SK-N-SH (cell line): ENCODE data around the gene CPNE7. TPM values are rescaled to one million over a fixed set of nuclear protein-coding genes. Genes with fewer than 3 reads are reported as not detected.

Experiments
- CTCF ChIA-PET: fragments of 300-600, 350-600 bp; formaldehyde crosslinking; extraction: SDS; loops from one replicate; lab custom pipeline; 2021; lab: Yijun Ruan, JAX
- POLR2A ChIA-PET: fragments of 350-600 bp; sonication (Branson Sonifier 250); formaldehyde crosslinking; extraction: SDS; loops from one replicate; lab custom pipeline; 2020; ENCODE audit warnings: antibody characterized with exemption, inconsistent platforms; lab: Yijun Ruan, JAX
- DNase-seq: peaks from one replicate; pipeline ENCODE4 v3.0.0; 2012
- H2AFZ ChIP-seq: fragments of 200-600 bp; sonication (generic); 2 replicates; pipeline ENCODE4 v1.8.1; 2016; ENCODE audit warnings: antibody characterized with exemption, mild to moderate bottlenecking, low read depth
- H3F3A ChIP-seq: fragments of 200-600 bp; sonication (generic); replicated peaks from 2 replicates; pipeline ENCODE3; 2016; ENCODE audit warnings: antibody characterized with exemption, mild to moderate bottlenecking; ENCODE audit not compliant: insufficient read depth
- H3K27ac ChIP-seq, 2 experiments: fragments of 200-500 bp in 1 of 2; fragments of 200-600 bp in 1 of 2; sonication (Bioruptor generic) in 1 of 2; sonication (generic), shearing (Covaris generic) in 1 of 2; 2 replicates each; pipeline versions ENCODE4 v1.5.1 to v1.6.1; 2014 to 2016; ENCODE audit warnings: low read depth in 2 of 2, inconsistent platforms in 1 of 2, low read length in 1 of 2, mild to moderate bottlenecking in 1 of 2, mixed read lengths in 1 of 2
- H3K27me3 ChIP-seq: fragments of 200-600 bp; sonication (generic), shearing (Covaris generic); 2 replicates; pipeline ENCODE4 v1.6.1; 2016; ENCODE audit warnings: mixed run types; ENCODE audit not compliant: insufficient read depth
- H3K36me3 ChIP-seq, 2 experiments: fragments of 200-500 bp in 1 of 2; fragments of 200-600 bp in 1 of 2; sonication (Bioruptor generic) in 1 of 2; sonication (generic) in 1 of 2; replicated peaks in 1 of 2; 2 replicates each; pipeline versions ENCODE3 to v1.5.1; 2014 to 2016; ENCODE audit warnings: low read length in 1 of 2, mild to moderate bottlenecking in 1 of 2; ENCODE audit not compliant: insufficient read depth in 2 of 2, control insufficient read depth in 1 of 2
- H3K4me1 ChIP-seq, 2 experiments: fragments of 200-500 bp in 1 of 2; fragments of 200-600 bp in 1 of 2; sonication (Bioruptor generic) in 1 of 2; sonication (generic), shearing (Covaris generic) in 1 of 2; 2 replicates each; pipeline versions ENCODE4 v1.5.1 to v1.6.1; 2014 to 2016; ENCODE audit warnings: low read depth in 1 of 2, low read length in 1 of 2, mixed run types in 1 of 2; ENCODE audit not compliant: insufficient read depth in 2 of 2, control insufficient read depth in 1 of 2
- H3K4me2 ChIP-seq: fragments of 200-600 bp; sonication (generic), shearing (Covaris generic); 2 replicates; pipeline ENCODE4 v1.6.1; 2017; ENCODE audit warnings: mixed run types
- H3K4me3 ChIP-seq, 2 experiments: fragments of 200-500 bp in 1 of 2; fragments of 200-600 bp in 1 of 2; sonication (Bioruptor generic) in 1 of 2; sonication (generic), shearing (Covaris generic) in 1 of 2; 2 replicates each; pipeline versions ENCODE4 v1.5.1 to v1.8.1; 2014 to 2016; ENCODE audit warnings: low read depth in 2 of 2, inconsistent platforms in 1 of 2, low read length in 1 of 2, mild to moderate bottlenecking in 1 of 2, mixed read lengths in 1 of 2, moderate library complexity in 1 of 2
- H3K79me2 ChIP-seq: fragments of 200-600 bp; sonication (generic); 2 replicates; pipeline ENCODE4 v1.8.1; 2017; ENCODE audit warnings: mild to moderate bottlenecking; ENCODE audit not compliant: insufficient read depth
- H3K9ac ChIP-seq: fragments of 200-600 bp; sonication (generic); 2 replicates; pipeline ENCODE4 v1.6.1; 2017; ENCODE audit warnings: mixed run types
- H3K9me2 ChIP-seq: fragments of 200-600 bp; sonication (generic); 2 replicates; pipeline ENCODE4 v1.6.1; 2017; ENCODE audit warnings: mixed run types
- H3K9me3 ChIP-seq: fragments of 200-600 bp; sonication (generic); 2 replicates; pipeline ENCODE4 v1.6.1; 2017; ENCODE audit warnings: mixed run types, mild to moderate bottlenecking, moderate library complexity
- H4K20me1 ChIP-seq: fragments of 200-600 bp; sonication (generic); 2 replicates; pipeline ENCODE4 v1.6.1; 2017; ENCODE audit warnings: mild to moderate bottlenecking, mixed run types; ENCODE audit not compliant: insufficient read depth
- FOSL2 ChIP-seq: IDR thresholded peaks from 2 replicates; pipeline ENCODE4 v1.4.0; 2012; ENCODE audit warnings: low read depth, mild to moderate bottlenecking, moderate library complexity, borderline replicate concordance
- FOXJ3 ChIP-seq: sonication (generic); formaldehyde crosslinking; IDR thresholded peaks from 2 replicates; pipeline ENCODE4 v1.5.1; 2020; ENCODE audit warnings: mild to moderate bottlenecking, missing genetic modification reagents
- RFX5 ChIP-seq: IDR thresholded peaks from 2 replicates; pipeline ENCODE4 v1.6.1; 2012; ENCODE audit warnings: mild to moderate bottlenecking, improper control_type of control experiment, low read length
- RXRA ChIP-seq: IDR thresholded peaks from 2 replicates; pipeline ENCODE4 v1.4.0; 2012; ENCODE audit warnings: low read depth, mild to moderate bottlenecking, borderline replicate concordance
- SIN3A ChIP-seq: IDR thresholded peaks from 2 replicates; pipeline ENCODE4 v1.6.1; 2012; ENCODE audit warnings: low read depth, mild to moderate bottlenecking, low read length, moderate library complexity, borderline replicate concordance
- TAF1 ChIP-seq: IDR thresholded peaks from 2 replicates; pipeline ENCODE4 v1.6.1; 2012; ENCODE audit warnings: low read depth, mild to moderate bottlenecking, low read length, moderate library complexity, borderline replicate concordance
- USF2 ChIP-seq: fragments of 150-350 bp; IDR thresholded peaks from 2 replicates; pipeline ENCODE4 v1.6.1; 2017; ENCODE audit warnings: antibody characterized with exemption, low read length, low read depth, borderline replicate concordance
- WGBS: methylation state at CpG from one replicate; pipeline ENCODE4 v1.1.6; 2017; ENCODE audit warnings: low lambda C conversion rate; 5-methylcytosine and 5-hydroxymethylcytosine counted together
- polyA plus RNA-seq, 3 experiments: library from polyadenylated mRNA; depleted of rRNA; stranded (reverse); fragments of >200 nt; gene quantifications; 2 replicates each; pipeline ENCODE4 v1.2.3, GENCODE V29; 2012
- TF ChIP-seq, protein P1 (sequence below): fragments of 150-350 bp; IDR thresholded peaks from 2 replicates; pipeline ENCODE4 v1.6.1; 2016; ENCODE audit warnings: mild to moderate bottlenecking, low read depth, low read length
- TF ChIP-seq, protein P2 (sequence below): fragments of 200-600 bp; sonication (generic); IDR thresholded peaks from 2 replicates; pipeline ENCODE4 v1.6.1; 2017; ENCODE audit warnings: antibody characterized with exemption, mild to moderate bottlenecking, moderate library complexity

CPNE7 gene
- polyA plus RNA-seq, 1 of the 3 experiments (the other 2 are of a cell fraction): 3.9 TPM

GRCh38 chr16:89553733-89554132, 21.8 kb upstream of the CPNE7 start (continued):
- TF ChIP-seq SIN3A: no peak
- TF ChIP-seq FOXJ3 (CRISPR knock-in tag): no peak
- no peak for TF ChIP-seq USF2
- TF ChIP-seq, protein P1, sequence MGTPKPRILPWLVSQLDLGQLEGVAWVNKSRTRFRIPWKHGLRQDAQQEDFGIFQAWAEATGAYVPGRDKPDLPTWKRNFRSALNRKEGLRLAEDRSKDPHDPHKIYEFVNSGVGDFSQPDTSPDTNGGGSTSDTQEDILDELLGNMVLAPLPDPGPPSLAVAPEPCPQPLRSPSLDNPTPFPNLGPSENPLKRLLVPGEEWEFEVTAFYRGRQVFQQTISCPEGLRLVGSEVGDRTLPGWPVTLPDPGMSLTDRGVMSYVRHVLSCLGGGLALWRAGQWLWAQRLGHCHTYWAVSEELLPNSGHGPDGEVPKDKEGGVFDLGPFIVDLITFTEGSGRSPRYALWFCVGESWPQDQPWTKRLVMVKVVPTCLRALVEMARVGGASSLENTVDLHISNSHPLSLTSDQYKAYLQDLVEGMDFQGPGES: no peak
- no peak for TF ChIP-seq RFX5
- TF ChIP-seq FOSL2: no peak
- TF ChIP-seq, all 33 proteins: peak for 0

DNA sequence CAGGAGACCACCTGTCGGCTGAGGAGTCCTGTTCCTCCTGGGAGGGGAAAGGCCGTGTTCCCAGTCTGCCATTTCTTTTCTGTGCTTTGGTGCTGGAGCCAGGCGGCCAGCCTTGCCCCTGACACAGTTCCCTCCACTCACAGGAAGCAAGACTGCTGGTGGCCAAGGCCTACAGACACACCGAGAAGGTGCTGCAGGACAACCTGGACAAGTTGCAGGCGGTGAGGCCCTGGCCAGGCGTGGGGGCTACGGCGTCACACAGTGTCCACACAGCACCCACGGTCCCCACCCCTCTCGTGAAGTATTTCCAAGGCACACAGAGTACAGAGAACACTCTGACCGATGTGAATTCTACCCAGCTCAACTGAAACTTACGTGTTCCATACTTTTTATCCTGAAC, 21.2 kb upstream of the CPNE7 start:
- no peak overlapping the region for H3K27ac ChIP-seq
- WGBS: 95% methylated on average over 11 of the region's 12 CpGs
- no peaks in the 10 kb centered on the region for H3K9me2 ChIP-seq
- CTCF ChIA-PET: no interaction called here
- H2AFZ ChIP-seq: no peak overlapping the region
- DNase-seq: no peak
- no peak for TF ChIP-seq RFX5
- TF ChIP-seq, protein P2, sequence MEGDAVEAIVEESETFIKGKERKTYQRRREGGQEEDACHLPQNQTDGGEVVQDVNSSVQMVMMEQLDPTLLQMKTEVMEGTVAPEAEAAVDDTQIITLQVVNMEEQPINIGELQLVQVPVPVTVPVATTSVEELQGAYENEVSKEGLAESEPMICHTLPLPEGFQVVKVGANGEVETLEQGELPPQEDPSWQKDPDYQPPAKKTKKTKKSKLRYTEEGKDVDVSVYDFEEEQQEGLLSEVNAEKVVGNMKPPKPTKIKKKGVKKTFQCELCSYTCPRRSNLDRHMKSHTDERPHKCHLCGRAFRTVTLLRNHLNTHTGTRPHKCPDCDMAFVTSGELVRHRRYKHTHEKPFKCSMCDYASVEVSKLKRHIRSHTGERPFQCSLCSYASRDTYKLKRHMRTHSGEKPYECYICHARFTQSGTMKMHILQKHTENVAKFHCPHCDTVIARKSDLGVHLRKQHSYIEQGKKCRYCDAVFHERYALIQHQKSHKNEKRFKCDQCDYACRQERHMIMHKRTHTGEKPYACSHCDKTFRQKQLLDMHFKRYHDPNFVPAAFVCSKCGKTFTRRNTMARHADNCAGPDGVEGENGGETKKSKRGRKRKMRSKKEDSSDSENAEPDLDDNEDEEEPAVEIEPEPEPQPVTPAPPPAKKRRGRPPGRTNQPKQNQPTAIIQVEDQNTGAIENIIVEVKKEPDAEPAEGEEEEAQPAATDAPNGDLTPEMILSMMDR: no peak
- TF ChIP-seq TAF1: no peak
- no peak for TF ChIP-seq RXRA
- no peak for TF ChIP-seq FOSL2
- TF ChIP-seq, protein P1: no peak
- H3F3A ChIP-seq: peaks cover 30% of the 10 kb centered on the region
- no peaks in the 10 kb centered on the region for H3K79me2 ChIP-seq
- no peak overlapping the region for H3K9ac ChIP-seq
- no peaks in the 10 kb centered on the region; a peak in 2 of 4 replicates for H3K4me1 ChIP-seq
- H4K20me1 ChIP-seq: no peaks in the 10 kb centered on the region
- H3K9me3 ChIP-seq: no peaks in the 10 kb centered on the region
- H3K4me3 ChIP-seq: no peak overlapping the region
- POLR2A ChIA-PET: no interaction called here
- peaks cover 15 to 46% of the 10 kb centered on the region in 2 experiments for H3K36me3 ChIP-seq
- H3K4me2 ChIP-seq: no peak overlapping the region
- no peaks in the 10 kb centered on the region for H3K27me3 ChIP-seq
